H1 (cell line): ENCODE measurements around the gene AHRR. TPM values are rescaled to one million over a fixed set of nuclear protein-coding genes. Genes with fewer than 3 reads are reported as not detected.

Experiments
- ATF3 ChIP-seq: IDR thresholded peaks from 2 replicates; pipeline ENCODE4 v1.6.1; 2011; ENCODE audit warnings: low read depth, mild to moderate bottlenecking, low read length; ENCODE audit not compliant: insufficient read depth
- CEBPB ChIP-seq: IDR thresholded peaks from 2 replicates; pipeline ENCODE4 v1.6.1; 2012; ENCODE audit warnings: low read depth, low read length
- CHD1 ChIP-seq: IDR thresholded peaks from 2 replicates; pipeline ENCODE4 v1.6.1; 2012; ENCODE audit warnings: low read depth, low read length, improper control_type of control experiment
- CTCF ChIP-seq, 3 experiments: IDR thresholded peaks; 1 replicate in 2 of 3; 2 replicates in 1 of 3; pipeline versions ENCODE4 v1.5.1 to v1.6.1; 2011; ENCODE audit warnings: low read length in 3 of 3, mild to moderate bottlenecking in 3 of 3, inconsistent platforms in 2 of 3, low read depth in 1 of 3, moderate library complexity in 1 of 3; ENCODE audit not compliant: insufficient read depth in 1 of 3; ENCODE audit errors: control extremely low read depth in 1 of 3
- NRF1 ChIP-seq: IDR thresholded peaks from 2 replicates; pipeline ENCODE4 v1.6.1; 2011; ENCODE audit warnings: mild to moderate bottlenecking, low read depth, low read length, improper control_type of control experiment
- RXRA ChIP-seq: IDR thresholded peaks from 2 replicates; pipeline ENCODE4 v1.6.1; 2011; ENCODE audit warnings: low read depth, mild to moderate bottlenecking, low read length, moderate library complexity; ENCODE audit not compliant: insufficient read depth
- TCF12 ChIP-seq: IDR thresholded peaks from 2 replicates; pipeline ENCODE4 v1.6.1; 2011; ENCODE audit warnings: low read depth, mild to moderate bottlenecking, low read length
- polyA plus RNA-seq, 7 experiments: library from polyadenylated mRNA; depleted of rRNA in 3 of 7; stranded (reverse) in 5 of 7; unstranded in 2 of 7; fragments of >200 nt in 5 of 7; fragments of 200-250 nt in 2 of 7; gene quantifications; 1 replicate in 5 of 7; 2 replicates in 1 of 7; 4 replicates in 1 of 7; pipeline versions ENCODE4 v1.2.1 to v1.2.3, GENCODE V29; 2011 to 2013; ENCODE audit warnings: missing spikeins in 2 of 7, mixed read lengths in 2 of 7
- total RNA-seq: library from RNA; stranded (reverse); fragmentation: NEBNext Ultra II Directional; extraction: Animal tissue kit (Norgen Biotek cat#: 25700); gene quantifications from 2 replicates; pipeline ENCODE4 v1.2.1, GENCODE V29; 2021

The AHRR gene
- total and polyA plus RNA-seq, 2 of the 8 experiments (the other 6 are each of a cell fraction or from before 2014, with no cell fraction given): 0.41 to 0.80 TPM

GRCh38 chr5:351084-351920 is 29.8 kb downstream of the AHRR start (continued):
- TF ChIP-seq CTCF (IDR thresholded peaks at IDR 0.05; ENCODE audit: control extremely low read depth in 1 of 3, insufficient read depth in 1 of 3, low read depth in 1 of 3, low read length in 3 of 3) (no peak), TCF12 (no peak), RXRA (no peak), NRF1 (no peak), CHD1 (no peak), CEBPB (no peak), ATF3 (no peak)
- TF ChIP-seq, all 59 proteins: peak for 0
